Measurements from ENCODE around the gene MAP2. TPM values are rescaled to one million over a fixed set of nuclear protein-coding genes. Genes with fewer than 3 reads are reported as not detected.

Gene MAP2
- total and polyA plus RNA-seq, 9 donors: 5.4 to 23.9 (median 9.6) TPM

DNA sequence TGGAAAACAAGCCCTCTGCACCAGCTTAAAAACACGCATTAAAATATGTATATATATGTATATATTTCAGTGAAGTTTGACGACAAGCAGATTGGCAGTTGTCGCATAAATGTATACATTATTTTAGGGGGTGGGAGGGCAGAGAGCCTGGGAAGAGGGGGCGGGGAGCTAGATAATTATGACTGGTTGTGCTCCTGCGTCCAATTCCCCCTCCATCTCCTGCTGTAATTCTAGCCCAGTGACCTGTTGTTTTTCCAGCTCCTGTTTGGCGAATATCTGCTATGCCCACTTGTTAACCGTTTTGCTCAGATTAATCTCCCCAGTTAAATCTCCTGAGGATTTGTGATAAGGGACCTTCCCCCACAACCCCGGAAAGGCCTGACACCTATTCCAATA, 348.4 kb downstream of the MAP2 start:
- Histone ChIP-seq H3K36me3 (no peaks in the 10 kb centered on the region), H3K4me1 (ENCODE audit: insufficient read depth) (peaks cover 3% of the 10 kb centered on the region), H3K27ac (no peak overlapping the region), H3K4me3 (no peak overlapping the region), H3K9me3 (no peaks in the 10 kb centered on the region), H3K27me3 (no peaks in the 10 kb centered on the region)
- 5 to 7% (median 6%) methylated on average over 8 of the region's 8 CpGs for WGBS, 3 donors
- TF ChIP-seq EP300 (IDR thresholded peaks at IDR 0.05) (no peak), POLR2A (IDR thresholded peaks at IDR 0.05) (no peak)
- TF ChIP-seq, protein P1, sequence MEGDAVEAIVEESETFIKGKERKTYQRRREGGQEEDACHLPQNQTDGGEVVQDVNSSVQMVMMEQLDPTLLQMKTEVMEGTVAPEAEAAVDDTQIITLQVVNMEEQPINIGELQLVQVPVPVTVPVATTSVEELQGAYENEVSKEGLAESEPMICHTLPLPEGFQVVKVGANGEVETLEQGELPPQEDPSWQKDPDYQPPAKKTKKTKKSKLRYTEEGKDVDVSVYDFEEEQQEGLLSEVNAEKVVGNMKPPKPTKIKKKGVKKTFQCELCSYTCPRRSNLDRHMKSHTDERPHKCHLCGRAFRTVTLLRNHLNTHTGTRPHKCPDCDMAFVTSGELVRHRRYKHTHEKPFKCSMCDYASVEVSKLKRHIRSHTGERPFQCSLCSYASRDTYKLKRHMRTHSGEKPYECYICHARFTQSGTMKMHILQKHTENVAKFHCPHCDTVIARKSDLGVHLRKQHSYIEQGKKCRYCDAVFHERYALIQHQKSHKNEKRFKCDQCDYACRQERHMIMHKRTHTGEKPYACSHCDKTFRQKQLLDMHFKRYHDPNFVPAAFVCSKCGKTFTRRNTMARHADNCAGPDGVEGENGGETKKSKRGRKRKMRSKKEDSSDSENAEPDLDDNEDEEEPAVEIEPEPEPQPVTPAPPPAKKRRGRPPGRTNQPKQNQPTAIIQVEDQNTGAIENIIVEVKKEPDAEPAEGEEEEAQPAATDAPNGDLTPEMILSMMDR (IDR thresholded peaks at IDR 0.05): no peak
- DNase-seq: no peak
- intact Hi-C loops (cut with DNase I): no loop called here

DNA sequence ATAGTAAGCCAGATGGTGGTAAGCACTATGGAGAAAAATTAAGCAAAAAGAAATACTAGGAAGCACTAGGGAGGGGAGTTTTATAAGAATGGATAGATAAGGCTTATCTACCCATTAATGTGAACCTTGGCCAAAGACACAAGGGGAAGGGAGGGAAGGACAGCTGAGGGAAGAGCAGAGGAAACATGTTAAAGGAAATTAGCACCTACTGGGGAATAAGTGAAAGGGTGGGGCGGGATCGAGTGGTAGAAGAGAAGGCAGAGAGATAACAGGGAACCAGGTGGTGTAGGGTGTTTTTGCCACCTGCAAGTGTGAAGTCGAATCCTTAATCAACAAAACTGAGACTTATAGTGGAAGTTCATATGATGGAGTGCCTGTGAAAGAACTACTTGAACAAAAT, 349.5 kb downstream of the MAP2 start:
- Histone ChIP-seq H3K27me3 (no peaks in the 10 kb centered on the region), H3K36me3 (no peaks in the 10 kb centered on the region), H3K4me3 (no peak overlapping the region), H3K9me3 (no peaks in the 10 kb centered on the region), H3K27ac (no peak overlapping the region), H3K4me1 (ENCODE audit: insufficient read depth) (peaks cover 3% of the 10 kb centered on the region)
- no peak for DNase-seq
- TF ChIP-seq, protein P1 (IDR thresholded peaks at IDR 0.05): no peak
- TF ChIP-seq EP300 (IDR thresholded peaks at IDR 0.05) (no peak), POLR2A (IDR thresholded peaks at IDR 0.05) (no peak)
- 35 to 54% (median 48%) methylated on average over 3 of the region's 3 CpGs for WGBS, 3 donors
- intact Hi-C loops (cut with DNase I): no loop called here

Small RNA genes within 50 kb of the gene (small RNA-seq; reads per million reads assigned to genes)
- gene RNA5SP118: not detected

All from ovary (tissue), 9 donors.